GM13976 (cell line): ENCODE data around the gene CNP.

Experiments
- DNase-seq: peaks from one replicate; pipeline ENCODE4 v3.0.0; 2012; ENCODE audit warnings: low spot score
- in situ Hi-C: fragments of 300-500 bp; cut with MboI; formaldehyde crosslinking; loops from one replicate; pipeline ENCODE4 v1.12.0; 2022; ENCODE audit warnings: low sequenced_read_pairs, mixed read lengths, inconsistent platforms; ENCODE audit not compliant: unreplicated experiment
- TF ChIP-seq, protein P1 (sequence below): IDR thresholded peaks from 2 replicates; pipeline ENCODE4 v1.5.1; 2012; ENCODE audit warnings: borderline replicate concordance, mild to moderate bottlenecking; ENCODE audit not compliant: insufficient read depth; ENCODE audit errors: extremely low read depth, missing control alignments, control extremely low read depth

The CNP gene

DNA sequence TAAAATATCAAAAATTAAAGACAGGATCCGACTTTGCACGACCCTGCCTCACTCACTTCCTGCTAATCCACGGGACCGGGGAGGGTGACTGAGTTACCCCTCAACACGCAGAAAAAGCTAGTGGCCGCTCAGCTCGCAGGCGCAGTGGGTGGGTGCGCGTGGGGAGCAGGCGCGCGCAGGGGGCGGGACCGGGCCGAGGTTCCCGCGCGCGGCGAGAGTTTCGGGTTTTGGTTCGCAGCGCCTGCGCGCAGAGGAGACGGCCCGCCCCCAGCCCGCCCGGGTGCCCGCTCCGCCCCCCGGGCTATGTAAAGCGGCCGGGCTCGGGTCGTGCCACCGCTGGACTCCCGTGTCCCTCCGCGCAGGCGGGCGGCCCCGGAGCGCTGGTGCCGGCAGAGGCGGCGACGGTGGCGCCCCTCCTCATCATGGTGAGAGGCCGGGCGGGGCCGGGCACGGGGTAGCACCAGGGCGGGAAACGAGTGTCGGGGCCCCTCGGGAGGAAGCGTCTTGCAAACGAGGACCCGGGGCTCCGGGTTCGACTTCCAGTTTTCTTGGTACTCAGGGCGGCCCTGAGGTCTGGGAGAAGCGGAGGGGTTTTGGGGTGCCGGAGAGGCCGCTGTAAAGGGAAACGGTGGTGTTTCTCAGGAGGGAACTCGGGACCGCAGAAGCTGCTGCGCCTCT is at the start of gene CNP:
Gene CNP (plus strand): TSS at position 333 of the 678 bp plus-strand sequence. CDS start 90 bp downstream, at position 423.
- TF ChIP-seq, protein P1, sequence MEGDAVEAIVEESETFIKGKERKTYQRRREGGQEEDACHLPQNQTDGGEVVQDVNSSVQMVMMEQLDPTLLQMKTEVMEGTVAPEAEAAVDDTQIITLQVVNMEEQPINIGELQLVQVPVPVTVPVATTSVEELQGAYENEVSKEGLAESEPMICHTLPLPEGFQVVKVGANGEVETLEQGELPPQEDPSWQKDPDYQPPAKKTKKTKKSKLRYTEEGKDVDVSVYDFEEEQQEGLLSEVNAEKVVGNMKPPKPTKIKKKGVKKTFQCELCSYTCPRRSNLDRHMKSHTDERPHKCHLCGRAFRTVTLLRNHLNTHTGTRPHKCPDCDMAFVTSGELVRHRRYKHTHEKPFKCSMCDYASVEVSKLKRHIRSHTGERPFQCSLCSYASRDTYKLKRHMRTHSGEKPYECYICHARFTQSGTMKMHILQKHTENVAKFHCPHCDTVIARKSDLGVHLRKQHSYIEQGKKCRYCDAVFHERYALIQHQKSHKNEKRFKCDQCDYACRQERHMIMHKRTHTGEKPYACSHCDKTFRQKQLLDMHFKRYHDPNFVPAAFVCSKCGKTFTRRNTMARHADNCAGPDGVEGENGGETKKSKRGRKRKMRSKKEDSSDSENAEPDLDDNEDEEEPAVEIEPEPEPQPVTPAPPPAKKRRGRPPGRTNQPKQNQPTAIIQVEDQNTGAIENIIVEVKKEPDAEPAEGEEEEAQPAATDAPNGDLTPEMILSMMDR = no peak
- peak; percentile 98 for DNase-seq
- in situ Hi-C loops = loop anchor here (10.0 kb wide), 1 partner anchor 148 kb away; the partner anchor contains the start of gene DHX58

DNA sequence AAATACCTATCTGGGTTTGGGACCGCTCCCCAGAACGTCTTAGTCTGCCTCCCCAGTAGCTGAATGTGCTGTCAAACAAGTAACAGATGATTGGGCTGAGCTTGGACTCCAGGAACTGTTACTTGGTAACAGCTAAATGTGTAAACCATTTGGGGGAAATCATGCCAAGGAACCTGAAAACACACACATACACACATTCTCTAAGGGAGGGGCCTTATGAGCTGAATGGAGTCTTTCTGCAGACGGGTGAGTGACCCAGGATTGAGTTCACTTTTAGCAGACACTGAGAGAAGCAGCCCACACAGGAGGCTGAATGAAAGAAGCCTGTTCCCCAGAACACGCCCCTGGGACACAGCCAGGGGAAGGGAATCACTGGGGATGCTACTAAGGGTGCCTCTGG is 49.4 kb upstream of the CNP start:
- in situ Hi-C loops = no loop called here
- TF ChIP-seq, protein P1 = no peak
- no peak for DNase-seq

DNA sequence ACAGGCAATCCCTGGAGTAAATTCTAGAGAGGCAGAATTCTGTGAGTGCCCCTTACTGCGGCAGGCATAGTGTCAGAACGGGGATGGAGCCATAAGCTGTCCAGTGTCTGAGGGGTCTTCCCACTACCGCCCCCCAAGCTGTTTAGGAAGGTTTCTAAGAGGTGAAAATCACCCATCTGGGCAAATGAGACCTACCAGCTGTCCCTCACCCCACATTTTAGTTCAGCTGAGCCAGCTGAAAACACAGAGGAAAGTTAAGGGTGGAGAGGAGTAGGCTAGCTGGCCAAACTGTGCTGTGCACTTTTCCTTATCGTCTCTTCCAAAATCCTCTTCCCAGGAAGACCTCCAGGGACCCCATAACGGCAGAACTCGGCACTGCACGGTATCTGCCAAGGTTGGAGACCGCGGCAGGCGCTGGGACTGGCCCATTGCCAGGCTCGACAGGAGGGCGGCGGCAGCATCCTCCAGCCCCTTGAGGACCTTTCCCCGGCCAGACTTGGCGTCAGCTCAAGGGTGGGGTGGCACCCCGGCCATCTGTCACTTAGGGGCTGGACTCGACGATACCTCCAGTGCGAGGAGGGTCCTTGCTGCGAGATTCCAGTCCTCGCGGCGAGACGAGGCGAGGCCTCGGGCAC is 48.8 kb upstream of the CNP start:
- DNase-seq = no peak
- in situ Hi-C loops = no loop called here
- TF ChIP-seq, protein P1 = no peak

DNA sequence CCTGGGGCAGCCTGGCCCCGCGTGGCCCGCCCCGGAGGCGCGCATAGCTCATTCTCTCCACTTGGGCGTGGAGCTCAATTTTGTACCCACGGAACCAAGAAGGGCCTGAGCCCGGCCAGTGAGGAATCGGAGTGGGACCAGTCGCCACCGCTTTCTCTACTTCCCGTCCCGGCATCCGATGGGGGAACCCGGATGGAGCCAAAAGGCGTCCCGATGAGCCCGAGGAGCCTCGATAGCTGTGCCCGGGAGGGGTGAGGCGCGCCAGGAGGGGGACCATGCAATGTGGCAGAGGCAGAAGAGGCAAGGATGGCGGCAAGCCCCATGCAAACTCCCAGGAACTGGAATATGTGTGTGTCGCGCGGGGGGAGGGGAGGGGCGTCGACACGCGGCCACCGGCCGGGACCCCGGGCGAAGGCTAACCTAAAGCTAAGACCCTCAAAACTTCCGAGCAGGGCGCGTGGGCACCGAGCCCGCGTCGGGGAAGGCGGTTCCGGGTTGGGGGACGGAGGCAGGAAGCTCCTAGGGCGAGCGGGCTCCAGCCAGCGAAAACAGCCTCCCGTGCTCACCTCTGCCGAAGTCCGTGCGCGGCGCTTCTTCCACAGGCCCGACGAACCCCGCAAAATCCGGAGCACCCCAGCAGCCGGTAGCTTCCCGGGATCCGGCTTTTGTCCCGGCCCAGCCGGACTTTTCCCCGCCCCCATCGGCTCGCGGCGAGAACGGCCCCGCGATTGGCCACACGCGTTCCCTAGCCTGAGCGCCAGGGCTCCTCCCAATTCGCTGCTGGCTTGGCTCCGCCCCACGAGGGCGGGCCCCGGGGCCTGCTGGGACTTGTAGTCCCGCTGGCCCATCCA is 48.1 kb upstream of the CNP start, which contains the start of gene ACLY:
Gene ACLY (minus strand): TSS at position 638 of the 851 bp plus-strand sequence. CDS start 5,078 bp downstream, outside the sequence.
- TF ChIP-seq, protein P1 = no peak
- DNase-seq = peak; percentile 100
- in situ Hi-C loops = no loop called here

DNA sequence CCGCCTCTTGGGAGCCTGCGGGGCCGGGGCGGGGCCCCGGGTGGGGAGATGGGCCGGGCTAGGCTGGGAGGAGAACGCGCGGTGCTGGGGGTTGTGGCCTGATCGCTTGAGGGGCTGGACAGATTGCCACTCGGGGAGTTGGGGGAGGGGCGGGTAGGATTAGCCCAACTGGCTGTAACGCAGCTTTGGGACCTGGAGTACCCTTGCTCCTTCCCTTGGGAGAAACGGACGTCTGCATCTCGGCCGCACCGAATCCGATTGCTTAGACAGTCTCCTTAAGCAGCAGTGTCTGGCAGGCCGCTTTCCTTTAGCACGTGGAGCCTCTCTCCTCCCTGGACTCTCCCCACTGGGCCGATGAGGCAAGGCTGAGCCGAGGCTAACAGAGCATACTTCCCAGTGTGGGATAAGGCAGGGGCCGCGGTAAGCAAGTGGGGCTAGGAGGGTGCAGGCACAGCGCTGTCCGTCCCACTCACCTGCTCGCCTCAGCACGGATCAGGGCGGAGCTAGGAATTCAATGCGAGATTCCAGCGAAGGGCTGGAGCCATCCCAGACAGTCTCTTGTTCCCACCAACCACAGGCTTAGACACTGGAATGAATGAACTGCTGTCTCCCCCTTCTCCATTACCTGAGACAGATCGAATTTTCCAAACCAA is 47.3 kb upstream of the CNP start:
- in situ Hi-C loops = no loop called here
- TF ChIP-seq, protein P1 = no peak
- DNase-seq = no peak
